Measurements from ENCODE around the gene RNF41.
"Not testable (repeated sequence)": the region's sequence is repeated elsewhere in the genome, so short reads cannot be mapped to it uniquely, and the experiment has no call there.

The RNF41 gene

GRCh38 chr12:56198836-56199235 is 22.9 kb downstream of the RNF41 start:
- H3K4me1 ChIP-seq (ENCODE audit: control insufficient read depth, insufficient read depth, low read length) = no peaks in the 10 kb centered on the region
- no peaks in the 10 kb centered on the region for H3K27me3 ChIP-seq (ENCODE audit: control insufficient read depth, insufficient read depth, low read length)
- no peak overlapping the region for H3K9ac ChIP-seq (ENCODE audit: low read length)
- H3K9me3 ChIP-seq (ENCODE audit: control insufficient read depth, low read length) = no peaks in the 10 kb centered on the region
- no peaks in the 10 kb centered on the region for H3K36me3 ChIP-seq (ENCODE audit: control insufficient read depth, insufficient read depth, low read length)
- no peak overlapping the region for H3K4me3 ChIP-seq (ENCODE audit: low read length)

GRCh38 chr12:56197921-56198635 is 23.6 kb downstream of the RNF41 start:
- no peaks in the 10 kb centered on the region for H3K27me3 ChIP-seq (ENCODE audit: control insufficient read depth, insufficient read depth, low read length)
- no peaks in the 10 kb centered on the region for H3K4me1 ChIP-seq (ENCODE audit: control insufficient read depth, insufficient read depth, low read length)
- H3K9me3 ChIP-seq (ENCODE audit: control insufficient read depth, low read length) = no peaks in the 10 kb centered on the region
- no peak overlapping the region for H3K4me3 ChIP-seq (ENCODE audit: low read length)
- H3K36me3 ChIP-seq (ENCODE audit: control insufficient read depth, insufficient read depth, low read length) = no peaks in the 10 kb centered on the region
- H3K9ac ChIP-seq (ENCODE audit: low read length) = no peak overlapping the region

GRCh38 chr12:56196818-56197550 is 24.7 kb downstream of the RNF41 start:
- H3K9me3 ChIP-seq (ENCODE audit: control insufficient read depth, low read length); H3K4me3 ChIP-seq (ENCODE audit: low read length); H3K36me3 ChIP-seq (ENCODE audit: control insufficient read depth, insufficient read depth, low read length); H3K9ac ChIP-seq (ENCODE audit: low read length); H3K27me3 ChIP-seq (ENCODE audit: control insufficient read depth, insufficient read depth, low read length); H3K4me1 ChIP-seq (ENCODE audit: control insufficient read depth, insufficient read depth, low read length): not testable (repeated sequence)

- Histone ChIP-seq H3K9ac (ENCODE audit: low read length) (no peak overlapping the region), H3K36me3 (ENCODE audit: control insufficient read depth, insufficient read depth, low read length) (no peaks in the 10 kb centered on the region), H3K27me3 (ENCODE audit: control insufficient read depth, insufficient read depth, low read length) (no peaks in the 10 kb centered on the region), H3K4me3 (ENCODE audit: low read length) (no peak overlapping the region), H3K9me3 (ENCODE audit: control insufficient read depth, low read length) (no peaks in the 10 kb centered on the region), H3K4me1 (ENCODE audit: control insufficient read depth, insufficient read depth, low read length) (peaks cover 17% of the 10 kb centered on the region)
Measured at GRCh38 chr12:56193025-56193578, 28.6 kb downstream of the RNF41 start.

- Histone ChIP-seq H3K4me3 (ENCODE audit: low read length) (no peak overlapping the region), H3K36me3 (ENCODE audit: control insufficient read depth, insufficient read depth, low read length) (no peaks in the 10 kb centered on the region), H3K9ac (ENCODE audit: low read length) (no peak overlapping the region), H3K4me1 (ENCODE audit: control insufficient read depth, insufficient read depth, low read length) (peaks cover 22% of the 10 kb centered on the region), H3K27me3 (ENCODE audit: control insufficient read depth, insufficient read depth, low read length) (no peaks in the 10 kb centered on the region), H3K9me3 (ENCODE audit: control insufficient read depth, low read length) (no peaks in the 10 kb centered on the region)
Measured at GRCh38 chr12:56192582-56192981, 29.1 kb downstream of the RNF41 start.

GRCh38 chr12:56190695-56191155 is 31.0 kb downstream of the RNF41 start:
- H3K27me3 ChIP-seq (ENCODE audit: control insufficient read depth, insufficient read depth, low read length) = no peaks in the 10 kb centered on the region
- peak overlapping the region; percentile 95 for H3K9ac ChIP-seq (ENCODE audit: low read length)
- no peaks in the 10 kb centered on the region for H3K36me3 ChIP-seq (ENCODE audit: control insufficient read depth, insufficient read depth, low read length)
- no peaks in the 10 kb centered on the region for H3K9me3 ChIP-seq (ENCODE audit: control insufficient read depth, low read length)
- peak overlapping the region; percentile 98 for H3K4me3 ChIP-seq (ENCODE audit: low read length)
- H3K4me1 ChIP-seq (ENCODE audit: control insufficient read depth, insufficient read depth, low read length) = peaks cover 24% of the 10 kb centered on the region

GRCh38 chr12:56189918-56190694 is 31.6 kb downstream of the RNF41 start:
- peak overlapping the region; percentile 98 for H3K4me3 ChIP-seq (ENCODE audit: low read length)
- peak overlapping the region; percentile 95 for H3K9ac ChIP-seq (ENCODE audit: low read length)
- H3K4me1 ChIP-seq (ENCODE audit: control insufficient read depth, insufficient read depth, low read length) = peaks cover 24% of the 10 kb centered on the region
- no peaks in the 10 kb centered on the region for H3K27me3 ChIP-seq (ENCODE audit: control insufficient read depth, insufficient read depth, low read length)
- H3K36me3 ChIP-seq (ENCODE audit: control insufficient read depth, insufficient read depth, low read length) = no peaks in the 10 kb centered on the region
- no peaks in the 10 kb centered on the region for H3K9me3 ChIP-seq (ENCODE audit: control insufficient read depth, low read length)

- peaks cover 24% of the 10 kb centered on the region for H3K4me1 ChIP-seq (ENCODE audit: control insufficient read depth, insufficient read depth, low read length)
- peak within 1 kb of the TSS; percentile 98 for H3K4me3 ChIP-seq (ENCODE audit: low read length)
- H3K27me3 ChIP-seq (ENCODE audit: control insufficient read depth, insufficient read depth, low read length) = no peaks in the 10 kb centered on the region
- H3K36me3 ChIP-seq (ENCODE audit: control insufficient read depth, insufficient read depth, low read length) = no peaks in the 10 kb centered on the region
- no peaks in the 10 kb centered on the region for H3K9me3 ChIP-seq (ENCODE audit: control insufficient read depth, low read length)
- peak within 1 kb of the TSS; percentile 95 for H3K9ac ChIP-seq (ENCODE audit: low read length)
Measured at GRCh38 chr12:56189099-56189917, 32.4 kb downstream of the RNF41 start, which contains the start of gene SMARCC2. Gene SMARCC2 (minus strand): TSS chr12:56189483. CDS start chr12:56189461, 22 bp downstream.

GRCh38 chr12:56188778-56189098 is 33.0 kb downstream of the RNF41 start:
- H3K27me3 ChIP-seq (ENCODE audit: control insufficient read depth, insufficient read depth, low read length) = no peaks in the 10 kb centered on the region
- H3K4me1 ChIP-seq (ENCODE audit: control insufficient read depth, insufficient read depth, low read length) = peaks cover 24% of the 10 kb centered on the region
- peak overlapping the region; percentile 69 for H3K4me3 ChIP-seq (ENCODE audit: low read length)
- no peaks in the 10 kb centered on the region for H3K36me3 ChIP-seq (ENCODE audit: control insufficient read depth, insufficient read depth, low read length)
- H3K9me3 ChIP-seq (ENCODE audit: control insufficient read depth, low read length) = no peaks in the 10 kb centered on the region
- H3K9ac ChIP-seq (ENCODE audit: low read length) = peak overlapping the region; percentile 80

GRCh38 chr12:56188131-56188777 is 33.5 kb downstream of the RNF41 start:
- H3K4me3 ChIP-seq (ENCODE audit: low read length) = peak overlapping the region; percentile 69
- peak overlapping the region; percentile 80 for H3K9ac ChIP-seq (ENCODE audit: low read length)

GRCh38 chr12:56186957-56187356 is 34.8 kb downstream of the RNF41 start:
- Histone ChIP-seq H3K4me3 (ENCODE audit: low read length) (no peak overlapping the region), H3K9me3 (ENCODE audit: control insufficient read depth, low read length) (no peaks in the 10 kb centered on the region), H3K27me3 (ENCODE audit: control insufficient read depth, insufficient read depth, low read length) (no peaks in the 10 kb centered on the region), H3K4me1 (ENCODE audit: control insufficient read depth, insufficient read depth, low read length) (peaks cover 24% of the 10 kb centered on the region), H3K9ac (ENCODE audit: low read length) (no peak overlapping the region), H3K36me3 (ENCODE audit: control insufficient read depth, insufficient read depth, low read length) (no peaks in the 10 kb centered on the region)

More at GRCh38 chr12:56188131-56188777, 33.5 kb downstream of the RNF41 start:
- H3K4me1 ChIP-seq (ENCODE audit: control insufficient read depth, insufficient read depth, low read length) = peaks cover 24% of the 10 kb centered on the region
- H3K36me3 ChIP-seq (ENCODE audit: control insufficient read depth, insufficient read depth, low read length) = no peaks in the 10 kb centered on the region
- no peaks in the 10 kb centered on the region for H3K9me3 ChIP-seq (ENCODE audit: control insufficient read depth, low read length)
- no peaks in the 10 kb centered on the region for H3K27me3 ChIP-seq (ENCODE audit: control insufficient read depth, insufficient read depth, low read length)

All from mucosa of stomach (tissue), 1 donor.